ENCODE results near the gene DNAI4. TPM values are rescaled to one million over a fixed set of nuclear protein-coding genes. Genes with fewer than 3 reads are reported as not detected.

DNAI4 gene
- total and polyA plus RNA-seq, 2 of the 8 experiments (the other 6 are each of a cell fraction or from before 2014, with no cell fraction given) = 0.32 to 2.1 TPM

GRCh38 chr1:66860529-66860928, 64.1 kb downstream of the DNAI4 start:
- H2BK15ac ChIP-seq (ENCODE audit: low read length) = no peak overlapping the region
- H3K18ac ChIP-seq (ENCODE audit: extremely low read depth, low read length) = no peak overlapping the region
- no peak overlapping the region for H2BK12ac ChIP-seq (ENCODE audit: low read depth, low read length)
- no peak overlapping the region for H3K27ac ChIP-seq (ENCODE audit: low read depth, low read length)
- H2AFZ ChIP-seq (ENCODE audit: low read length) = no peak overlapping the region
- H4K5ac ChIP-seq (ENCODE audit: insufficient read length, low read depth, low read length) = no peak overlapping the region
- H3K4me1 ChIP-seq (replicated peaks in 1 of 4; ENCODE audit: control insufficient read depth in 3 of 4, insufficient read depth in 4 of 4, low read length in 3 of 4) = no peaks in the 10 kb centered on the region
- no peaks in the 10 kb centered on the region for H3K79me2 ChIP-seq (ENCODE audit: control insufficient read depth in 1 of 2, insufficient read depth in 2 of 2, low read length in 2 of 2)
- WGBS, 2 experiments (ENCODE audit: extremely low coverage in 1 of 2, insufficient coverage in 1 of 2, insufficient read length in 1 of 2, insufficient replicate concordance in 2 of 2, low coverage in 1 of 2, low lambda C conversion rate in 2 of 2, missing lambda C conversion rate in 1 of 2) = 93 to 100% methylated on average over 1 to 3 of the region's 3 CpGs
- FAIRE-seq (no peak), DNase-seq (ENCODE audit: low read depth in 1 of 2, low spot score in 2 of 2) (no peak)
- H3K4ac ChIP-seq (replicated peaks; ENCODE audit: insufficient read length, low read depth, low read length) = no peak overlapping the region
- H3K4me2 ChIP-seq (ENCODE audit: insufficient read depth in 1 of 2, low read depth in 2 of 2, low read length in 2 of 2) = no peak overlapping the region
- H4K91ac ChIP-seq (replicated peaks; ENCODE audit: insufficient read length, low read length) = no peak overlapping the region
- no peak overlapping the region for H3K14ac ChIP-seq (ENCODE audit: insufficient read length)
- no peak overlapping the region for H2AK5ac ChIP-seq (ENCODE audit: low read depth, low read length)
- no peaks in the 10 kb centered on the region for H3K27me3 ChIP-seq (replicated peaks in 1 of 4; ENCODE audit: control insufficient read depth in 3 of 4, extremely low read depth in 1 of 4, insufficient read depth in 3 of 4, low read length in 3 of 4)
- no peak overlapping the region for H3K9ac ChIP-seq (replicated peaks in 1 of 4; ENCODE audit: extremely low read depth in 1 of 4, low read depth in 3 of 4, low read length in 3 of 4)
- H3K23ac ChIP-seq (ENCODE audit: insufficient read length) = no peak overlapping the region
- H4K8ac ChIP-seq (ENCODE audit: extremely low read depth, insufficient read depth, low read length) = no peak overlapping the region
- H3K4me3 ChIP-seq (ENCODE audit: extremely low read depth in 1 of 4, insufficient read depth in 2 of 4, low read depth in 3 of 4, low read length in 4 of 4) = no peak overlapping the region
- H3K79me1 ChIP-seq (ENCODE audit: low read depth, low read length) = no peaks in the 10 kb centered on the region
- H2BK5ac ChIP-seq (ENCODE audit: low read depth, low read length) = no peak overlapping the region
- TF ChIP-seq CTBP2 (IDR thresholded peaks at IDR 0.05; ENCODE audit: borderline replicate concordance, insufficient read depth, insufficient read length, low read length) = no peak
- TF ChIP-seq, protein P1, sequence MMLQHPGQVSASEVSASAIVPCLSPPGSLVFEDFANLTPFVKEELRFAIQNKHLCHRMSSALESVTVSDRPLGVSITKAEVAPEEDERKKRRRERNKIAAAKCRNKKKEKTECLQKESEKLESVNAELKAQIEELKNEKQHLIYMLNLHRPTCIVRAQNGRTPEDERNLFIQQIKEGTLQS (IDR thresholded peaks at IDR 0.05; ENCODE audit: insufficient read depth, low read depth, low read length) = no peak
- TF ChIP-seq, protein P2, sequence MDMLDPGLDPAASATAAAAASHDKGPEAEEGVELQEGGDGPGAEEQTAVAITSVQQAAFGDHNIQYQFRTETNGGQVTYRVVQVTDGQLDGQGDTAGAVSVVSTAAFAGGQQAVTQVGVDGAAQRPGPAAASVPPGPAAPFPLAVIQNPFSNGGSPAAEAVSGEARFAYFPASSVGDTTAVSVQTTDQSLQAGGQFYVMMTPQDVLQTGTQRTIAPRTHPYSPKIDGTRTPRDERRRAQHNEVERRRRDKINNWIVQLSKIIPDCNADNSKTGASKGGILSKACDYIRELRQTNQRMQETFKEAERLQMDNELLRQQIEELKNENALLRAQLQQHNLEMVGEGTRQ (IDR thresholded peaks at IDR 0.05; ENCODE audit: low read length) = no peak
- TF ChIP-seq YY1 (IDR thresholded peaks at IDR 0.05; ENCODE audit: low read depth, low read length) = no peak
- no peaks in the 10 kb centered on the region for H3K9me3 ChIP-seq (ENCODE audit: insufficient read depth in 2 of 2, low read depth in 1 of 2, low read length in 1 of 2)
- H3K56ac ChIP-seq (replicated peaks; ENCODE audit: insufficient read length, low read depth, low read length) = no peak overlapping the region
- H3K36me3 ChIP-seq (ENCODE audit: control insufficient read depth in 2 of 4, insufficient read depth in 4 of 4, low read length in 3 of 4) = no peaks in the 10 kb centered on the region
- H4K20me1 ChIP-seq (replicated peaks in 1 of 2; ENCODE audit: control insufficient read depth in 1 of 2, insufficient read depth in 2 of 2, low read length in 2 of 2) = no peaks in the 10 kb centered on the region
- POLR2A ChIA-PET (ENCODE audit: partially characterized antibody) = no interaction called here
- CTCF ChIA-PET (ENCODE audit: partially characterized antibody) = no interaction called here
- no peaks in the 10 kb centered on the region for H3K23me2 ChIP-seq (ENCODE audit: low read depth, low read length)
- H2BK20ac ChIP-seq (ENCODE audit: low read length) = no peak overlapping the region
- H2BK120ac ChIP-seq (replicated peaks; ENCODE audit: low read depth, low read length) = no peak overlapping the region

Measured in H1 (cell line).